Measurements from ENCODE around the gene TPRG1.

DNA sequence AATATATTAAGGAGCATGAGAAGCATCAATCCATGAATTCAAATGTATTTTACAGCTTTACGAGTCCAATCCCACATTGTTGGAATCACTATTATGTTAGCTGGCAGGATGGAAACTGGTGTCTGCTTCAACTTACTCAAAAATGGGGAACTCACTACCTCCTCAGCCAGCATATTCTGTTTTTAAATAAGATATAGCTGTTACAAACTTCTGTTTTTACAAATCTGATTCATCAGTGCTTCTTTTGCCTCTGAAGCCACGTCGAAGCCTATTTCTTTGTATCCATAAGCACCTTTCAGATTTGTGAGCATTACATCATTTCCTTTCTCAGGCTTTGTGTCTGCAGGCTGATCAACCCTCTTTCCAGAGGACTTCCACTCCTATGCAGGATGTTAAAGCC lies 105.9 kb downstream of the TPRG1 start:
- TF ChIP-seq EZH2 (IDR thresholded peaks at IDR 0.05; ENCODE audit: borderline replicate concordance, insufficient read depth, low read depth, low read length, poor library complexity, severe bottlenecking) = no peak
- TF ChIP-seq, protein P1, sequence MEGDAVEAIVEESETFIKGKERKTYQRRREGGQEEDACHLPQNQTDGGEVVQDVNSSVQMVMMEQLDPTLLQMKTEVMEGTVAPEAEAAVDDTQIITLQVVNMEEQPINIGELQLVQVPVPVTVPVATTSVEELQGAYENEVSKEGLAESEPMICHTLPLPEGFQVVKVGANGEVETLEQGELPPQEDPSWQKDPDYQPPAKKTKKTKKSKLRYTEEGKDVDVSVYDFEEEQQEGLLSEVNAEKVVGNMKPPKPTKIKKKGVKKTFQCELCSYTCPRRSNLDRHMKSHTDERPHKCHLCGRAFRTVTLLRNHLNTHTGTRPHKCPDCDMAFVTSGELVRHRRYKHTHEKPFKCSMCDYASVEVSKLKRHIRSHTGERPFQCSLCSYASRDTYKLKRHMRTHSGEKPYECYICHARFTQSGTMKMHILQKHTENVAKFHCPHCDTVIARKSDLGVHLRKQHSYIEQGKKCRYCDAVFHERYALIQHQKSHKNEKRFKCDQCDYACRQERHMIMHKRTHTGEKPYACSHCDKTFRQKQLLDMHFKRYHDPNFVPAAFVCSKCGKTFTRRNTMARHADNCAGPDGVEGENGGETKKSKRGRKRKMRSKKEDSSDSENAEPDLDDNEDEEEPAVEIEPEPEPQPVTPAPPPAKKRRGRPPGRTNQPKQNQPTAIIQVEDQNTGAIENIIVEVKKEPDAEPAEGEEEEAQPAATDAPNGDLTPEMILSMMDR (IDR thresholded peaks at IDR 0.05) = no peak

Data from B cell (primary cell).